HG03095 (cell line): ENCODE results near the gene MB21D2.
"Not testable (repeated sequence)": the region's sequence is repeated elsewhere in the genome, so short reads cannot be mapped to it uniquely, and the experiment has no call there.

Experiments
- ATAC-seq: cut with Tn5 transposase; IDR thresholded peaks from one replicate; pipeline ENCODE4 v1.9.1; 2021; ENCODE audit warnings: moderate library complexity; ENCODE audit not compliant: unreplicated experiment

Gene MB21D2, protein sequence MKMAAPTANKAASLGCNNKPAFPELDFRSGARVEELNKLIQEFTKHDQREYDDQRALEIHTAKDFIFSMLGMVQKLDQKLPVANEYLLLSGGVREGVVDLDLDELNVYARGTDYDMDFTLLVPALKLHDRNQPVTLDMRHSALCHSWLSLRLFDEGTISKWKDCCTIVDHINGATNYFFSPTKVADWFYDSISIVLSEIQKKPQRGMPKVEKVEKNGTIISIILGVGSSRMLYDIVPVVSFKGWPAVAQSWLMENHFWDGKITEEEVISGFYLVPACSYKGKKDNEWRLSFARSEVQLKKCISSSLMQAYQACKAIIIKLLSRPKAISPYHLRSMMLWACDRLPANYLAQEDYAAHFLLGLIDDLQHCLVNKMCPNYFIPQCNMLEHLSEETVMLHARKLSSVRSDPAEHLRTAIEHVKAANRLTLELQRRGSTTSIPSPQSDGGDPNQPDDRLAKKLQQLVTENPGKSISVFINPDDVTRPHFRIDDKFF

DNA sequence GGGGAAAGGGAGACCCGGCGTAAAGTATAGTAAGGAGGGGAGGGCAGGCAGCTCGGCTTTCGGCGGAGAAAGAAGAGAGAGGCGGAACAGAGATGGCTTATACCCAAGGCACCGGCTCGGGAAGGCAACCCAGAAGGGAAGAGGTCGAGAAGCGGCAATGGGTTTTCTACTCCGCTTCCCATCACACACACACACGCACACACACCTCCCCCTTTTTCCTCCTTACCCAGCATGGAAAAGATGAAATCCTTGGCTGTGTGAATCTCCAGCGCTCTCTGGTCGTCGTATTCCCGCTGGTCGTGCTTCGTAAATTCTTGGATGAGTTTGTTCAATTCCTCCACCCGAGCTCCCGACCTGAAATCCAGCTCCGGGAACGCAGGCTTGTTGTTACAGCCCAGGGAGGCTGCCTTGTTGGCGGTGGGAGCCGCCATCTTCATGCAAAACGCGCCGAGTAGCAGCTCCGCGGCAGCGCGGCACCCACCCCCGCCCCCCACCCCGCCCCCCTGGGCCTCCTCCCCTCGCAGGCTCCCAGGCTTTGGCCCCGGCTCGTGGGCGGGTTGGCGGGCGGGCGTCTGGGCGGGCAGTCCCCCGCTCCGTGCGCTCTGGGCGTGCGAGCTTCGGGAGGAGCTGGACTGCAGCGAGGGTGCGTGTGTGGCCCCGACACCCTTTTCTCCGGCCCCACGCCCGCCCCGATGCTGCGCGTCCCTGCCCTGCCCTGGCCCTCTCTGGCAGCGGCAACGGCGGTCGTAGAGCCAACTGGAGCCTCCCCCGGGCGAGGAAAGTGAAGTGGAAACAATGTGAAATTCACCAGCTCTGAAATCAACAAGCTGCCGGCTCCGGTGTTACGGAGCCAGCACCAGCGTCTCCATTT lies at the start of gene MB21D2:
MB21D2 (minus strand) TSS at position 453 of the 871 bp plus-strand sequence; CDS start at position 437, 16 bp downstream.
- peak; percentile 60 for ATAC-seq

DNA sequence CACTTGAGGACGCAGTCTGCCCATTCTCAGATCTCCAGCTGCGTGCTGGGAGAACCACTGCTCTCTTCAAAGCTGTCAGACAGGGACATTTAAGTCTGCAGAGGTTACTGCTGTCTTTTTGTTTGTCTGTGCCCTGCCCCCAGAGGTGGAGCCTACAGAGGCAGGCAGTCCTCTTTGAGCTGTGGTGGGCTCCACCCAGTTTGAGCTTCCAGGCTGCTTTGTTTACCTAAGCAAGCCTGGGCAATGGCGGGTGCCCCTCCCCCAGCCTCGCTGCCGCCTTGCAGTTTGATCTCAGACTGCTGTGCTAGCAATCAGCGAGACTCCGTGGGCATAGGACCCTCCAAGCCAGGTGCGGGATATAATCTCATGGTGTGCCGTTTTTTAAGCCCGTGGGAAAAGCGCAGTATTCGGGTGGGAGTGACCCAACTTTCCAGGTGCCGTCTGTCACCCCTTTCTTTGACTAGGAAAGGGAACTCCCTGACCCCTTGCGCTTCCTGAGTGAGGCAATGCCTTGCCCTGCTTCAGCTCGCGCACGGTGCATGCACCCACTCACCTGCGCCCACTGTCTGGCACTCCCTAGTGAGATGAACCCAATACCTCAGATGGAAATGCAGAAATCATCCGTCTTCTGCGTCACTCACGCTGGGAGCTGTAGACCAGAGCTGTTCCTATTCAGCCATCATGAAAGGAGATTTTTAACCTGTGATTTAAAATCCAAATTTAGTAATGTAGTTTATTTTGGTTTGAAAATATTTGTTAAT lies 47.5 kb upstream of the MB21D2 start:
- not testable (repeated sequence) for ATAC-seq

DNA sequence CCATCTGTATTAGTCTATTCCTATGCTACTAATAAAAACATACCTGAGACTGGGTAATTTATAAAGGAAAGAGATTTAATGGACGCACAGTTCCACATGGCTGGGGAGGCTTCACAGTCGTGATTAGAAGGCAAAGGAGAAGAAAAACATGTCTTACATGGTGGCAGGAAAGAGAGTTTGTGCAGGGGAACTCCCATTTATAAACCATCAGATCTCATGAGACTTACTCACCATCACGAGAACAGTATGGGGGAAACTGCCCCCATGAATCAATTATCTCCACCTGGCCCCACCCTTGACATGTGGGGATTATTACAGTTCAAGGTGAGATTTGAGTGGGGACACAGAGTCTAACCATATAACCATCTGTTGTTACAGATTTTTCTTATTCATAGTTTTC lies 42.1 kb upstream of the MB21D2 start:
- ATAC-seq: no peak

DNA sequence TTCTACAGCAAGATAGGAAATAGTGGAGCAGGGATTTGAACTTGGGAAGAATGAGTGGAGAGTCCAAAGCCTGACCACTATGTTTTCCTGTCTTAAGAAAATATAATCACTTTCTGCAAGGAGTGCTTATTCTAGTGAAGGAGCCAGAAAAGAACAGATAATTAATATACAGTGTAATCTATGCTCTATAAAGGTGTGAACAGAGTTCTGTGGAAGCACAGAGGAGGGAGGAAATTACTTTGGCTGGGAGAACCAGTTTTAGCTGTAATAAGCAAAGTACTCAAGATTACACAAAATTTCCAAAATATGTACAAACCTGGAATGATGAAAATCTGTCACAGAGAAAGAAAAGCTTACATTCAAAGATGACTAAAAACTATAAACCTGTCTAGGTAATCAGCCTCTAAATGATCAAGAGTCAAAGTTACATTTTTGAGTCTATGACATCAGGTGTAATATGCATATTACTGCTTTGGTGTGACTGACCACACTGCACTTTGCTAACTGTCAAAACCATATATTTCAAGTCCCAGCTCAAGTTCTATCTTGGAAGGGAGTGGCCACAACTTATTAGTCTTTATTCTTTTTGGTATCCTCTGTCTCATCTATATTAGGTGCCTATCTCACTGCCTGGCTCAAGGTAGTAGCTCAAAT lies 40.7 kb upstream of the MB21D2 start:
- ATAC-seq: no peak

DNA sequence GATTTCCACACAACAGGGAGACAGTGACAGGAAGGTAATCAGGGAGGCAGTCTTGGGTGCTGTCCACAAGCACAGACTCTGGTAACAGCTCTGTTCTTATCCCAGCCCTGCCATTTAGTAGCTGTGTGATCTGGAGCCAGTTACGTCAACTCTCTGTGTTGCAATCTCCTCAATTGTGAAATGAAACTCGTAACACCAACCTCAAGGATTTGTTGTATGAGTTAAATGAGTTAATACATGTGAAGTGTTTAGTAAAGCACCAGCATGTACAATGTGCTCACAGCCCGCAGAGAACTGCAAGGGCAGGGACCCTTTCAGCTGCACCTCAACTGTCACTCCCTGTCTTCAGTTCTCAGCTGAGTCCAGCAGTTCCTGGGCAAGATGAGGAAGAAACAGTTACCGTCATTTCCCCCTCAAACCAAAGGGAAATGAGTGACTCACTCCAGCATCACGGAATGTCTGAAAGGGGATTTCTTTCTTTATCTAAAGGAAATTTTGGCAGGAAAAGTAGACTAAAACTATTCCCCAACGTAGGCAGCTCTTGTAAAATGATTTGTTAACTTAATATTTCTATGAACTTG lies 39.9 kb upstream of the MB21D2 start:
- no peak for ATAC-seq

DNA sequence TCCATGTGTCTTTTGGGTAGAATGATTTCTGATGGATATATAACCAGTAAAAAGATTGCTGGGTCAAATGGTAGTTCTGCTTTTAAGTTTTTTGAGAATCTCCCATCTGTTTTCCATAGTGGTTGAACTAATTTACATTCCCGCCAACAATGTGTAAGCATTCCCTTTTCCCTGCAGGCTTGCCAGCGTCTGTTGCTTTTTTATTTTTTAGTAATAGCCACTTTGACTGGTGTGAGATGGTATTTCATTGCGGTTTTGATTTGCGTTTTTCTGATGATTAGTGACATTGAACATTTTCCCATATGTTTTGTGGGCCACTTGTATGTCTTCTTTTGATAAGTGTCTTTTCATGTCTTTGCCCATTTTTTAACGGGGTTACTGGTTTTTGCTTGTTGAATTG lies 36.3 kb upstream of the MB21D2 start:
- ATAC-seq: no peak

DNA sequence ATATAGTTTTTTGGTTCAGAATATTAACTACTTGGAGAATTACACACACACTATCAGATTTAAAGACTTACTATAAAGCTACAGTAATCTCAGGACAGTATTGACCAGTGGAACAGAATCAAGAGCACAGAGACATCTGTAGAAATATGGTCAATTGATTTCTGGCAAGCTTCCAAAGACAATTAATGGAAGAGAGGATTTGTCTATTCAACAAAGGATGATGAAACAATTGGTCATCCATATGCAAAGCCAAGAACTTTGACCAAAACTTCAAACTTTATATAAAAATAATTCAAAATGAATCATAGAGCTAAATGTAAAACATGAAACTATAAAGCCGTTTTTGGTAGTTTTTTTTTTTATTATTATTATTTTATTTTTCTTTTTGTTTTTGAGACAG lies 29.8 kb upstream of the MB21D2 start:
- no peak for ATAC-seq

DNA sequence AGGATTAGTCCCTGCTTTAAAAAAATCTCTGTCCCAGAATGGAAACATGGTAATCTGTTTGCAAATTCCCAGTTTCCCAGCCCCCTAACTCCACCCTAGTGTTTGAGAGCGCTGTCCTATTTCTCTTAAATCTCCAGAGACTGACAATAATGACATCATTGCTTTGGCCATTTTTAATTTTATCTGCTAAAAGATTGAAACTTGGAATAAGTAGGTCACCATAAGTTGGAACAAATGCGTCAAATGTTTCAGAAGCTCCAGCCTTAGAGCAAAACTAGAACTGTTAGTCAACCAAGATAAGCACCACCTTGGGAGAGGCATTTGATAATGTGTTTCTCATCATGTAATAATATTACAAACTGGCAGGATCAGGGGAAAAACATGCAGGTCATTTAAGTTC lies 25.7 kb upstream of the MB21D2 start:
- no peak for ATAC-seq

DNA sequence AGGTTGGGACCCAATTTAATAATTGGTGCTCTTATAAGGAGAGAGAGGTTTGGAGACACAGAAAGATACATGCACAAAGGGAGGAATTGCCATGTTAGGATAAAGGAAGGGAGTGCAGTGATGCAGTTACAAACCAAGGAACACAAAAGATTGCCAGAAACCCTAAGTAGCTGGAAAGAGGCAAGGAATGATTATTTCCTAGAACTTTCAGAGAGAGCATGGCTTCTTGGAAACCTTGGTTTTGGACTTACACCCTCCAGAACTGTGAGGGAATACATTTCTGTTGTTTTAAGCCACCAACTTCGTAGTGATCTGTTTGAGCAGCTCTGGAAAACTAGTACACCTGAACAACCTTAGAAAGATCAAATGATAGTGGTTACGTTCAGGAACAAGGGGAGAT lies 25.0 kb upstream of the MB21D2 start:
- ATAC-seq: no peak

DNA sequence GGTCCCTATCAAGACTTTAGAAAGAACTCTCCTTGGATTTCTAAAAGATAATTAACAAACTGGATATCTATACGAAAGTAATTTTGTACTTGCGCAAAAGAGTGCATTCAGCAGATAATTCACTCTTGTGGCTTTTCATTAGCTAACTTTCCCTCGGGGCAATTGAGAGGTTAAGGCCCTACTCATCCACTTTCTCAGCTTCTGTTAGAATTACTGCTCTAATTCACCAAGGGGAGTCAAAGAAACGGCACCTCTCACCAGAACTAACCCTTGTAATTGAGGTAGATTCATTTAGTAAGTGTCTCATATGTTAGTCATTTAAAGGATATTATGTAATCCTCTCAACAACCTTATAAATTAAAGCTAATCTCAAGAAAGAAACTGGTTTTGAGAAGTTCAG lies 22.5 kb upstream of the MB21D2 start:
- no peak for ATAC-seq

DNA sequence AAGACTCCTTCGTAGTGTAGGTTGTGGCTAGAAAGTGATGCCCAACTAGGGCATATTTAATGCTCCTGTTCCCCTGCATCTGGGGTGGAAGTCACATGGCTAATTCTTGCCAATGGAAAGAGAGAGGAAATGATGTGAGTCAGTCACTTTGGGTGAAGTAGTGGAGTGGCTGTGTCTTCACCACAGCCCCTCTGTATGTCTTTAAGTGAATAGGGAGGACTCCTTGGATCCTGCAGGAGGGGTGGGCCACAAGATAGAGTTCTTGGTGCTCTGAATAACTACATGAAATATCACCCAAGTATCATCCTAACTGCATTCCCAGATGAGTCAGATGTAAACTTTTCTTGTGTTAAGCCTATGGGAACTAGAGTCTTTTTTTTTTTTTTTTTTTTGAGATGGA lies 17.8 kb upstream of the MB21D2 start:
- no peak for ATAC-seq

DNA sequence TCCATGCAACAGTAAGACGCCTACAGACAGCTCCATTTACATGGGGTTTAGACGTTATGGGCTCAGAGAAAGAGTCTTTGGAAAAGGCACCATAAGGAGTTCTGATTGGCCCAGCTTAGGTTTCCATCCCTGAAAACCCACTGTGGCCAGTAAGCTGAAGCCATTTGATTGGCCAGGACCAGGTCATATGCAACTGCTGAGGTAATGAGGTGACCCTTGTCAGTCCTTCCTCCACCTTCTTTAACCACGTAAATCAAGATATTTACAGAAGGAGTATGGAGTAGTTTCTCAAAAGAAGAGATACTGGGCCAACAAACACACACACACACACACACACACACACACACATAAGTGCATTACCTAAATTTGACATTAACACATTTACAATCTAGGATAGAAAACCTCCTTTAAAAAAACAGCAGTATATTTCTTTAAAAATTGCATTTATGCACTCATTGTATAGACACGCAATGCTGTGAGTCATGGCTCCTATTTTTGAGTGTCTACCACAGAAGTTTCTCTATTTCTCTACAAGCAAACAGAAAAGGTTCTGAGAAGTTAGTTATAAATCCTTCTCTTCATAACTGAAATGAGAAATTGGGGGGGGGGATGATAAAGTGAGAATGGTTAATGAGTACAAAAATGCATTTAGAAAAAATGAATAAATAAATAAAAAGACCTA lies 16.3 kb upstream of the MB21D2 start:
- ATAC-seq: no peak

DNA sequence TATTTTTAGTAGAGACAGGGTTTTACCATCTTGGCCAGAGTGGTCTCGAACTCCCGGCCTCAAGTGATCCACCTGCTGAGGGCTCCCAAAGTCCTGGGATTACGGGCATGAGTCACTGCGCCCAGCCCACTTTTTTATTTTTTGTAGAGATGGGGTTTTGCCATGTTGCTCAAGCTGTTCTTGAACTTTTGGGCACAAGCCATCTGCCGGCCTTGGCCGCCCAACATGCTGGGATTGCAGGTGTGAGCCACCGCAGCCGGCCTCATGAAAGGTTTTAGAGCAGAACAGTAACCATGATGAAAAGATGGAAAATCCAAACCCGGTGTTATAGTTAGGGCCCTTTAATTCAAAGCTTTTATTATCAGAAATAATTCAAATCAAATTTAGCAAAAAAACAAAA lies 15.6 kb upstream of the MB21D2 start:
- ATAC-seq: no peak

DNA sequence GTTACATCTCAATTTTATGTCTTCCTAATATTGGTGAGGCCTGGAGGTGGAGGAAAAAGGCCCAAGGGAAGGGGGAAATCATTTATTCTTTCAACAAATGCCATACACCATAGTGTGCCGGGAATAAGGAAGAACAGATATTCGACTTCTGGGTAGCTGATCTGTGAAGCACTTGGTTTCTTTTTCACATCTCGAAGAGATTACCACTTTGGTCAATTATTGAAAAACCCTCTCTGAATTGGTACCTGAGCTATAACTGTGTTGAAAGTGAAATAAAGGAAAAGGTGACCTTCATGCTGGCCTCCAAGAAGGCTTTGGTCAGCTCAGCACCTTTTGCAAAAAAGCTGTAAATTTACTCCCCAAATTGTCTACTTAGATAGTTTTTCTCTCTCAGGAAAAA lies 14.2 kb upstream of the MB21D2 start:
- no peak for ATAC-seq

DNA sequence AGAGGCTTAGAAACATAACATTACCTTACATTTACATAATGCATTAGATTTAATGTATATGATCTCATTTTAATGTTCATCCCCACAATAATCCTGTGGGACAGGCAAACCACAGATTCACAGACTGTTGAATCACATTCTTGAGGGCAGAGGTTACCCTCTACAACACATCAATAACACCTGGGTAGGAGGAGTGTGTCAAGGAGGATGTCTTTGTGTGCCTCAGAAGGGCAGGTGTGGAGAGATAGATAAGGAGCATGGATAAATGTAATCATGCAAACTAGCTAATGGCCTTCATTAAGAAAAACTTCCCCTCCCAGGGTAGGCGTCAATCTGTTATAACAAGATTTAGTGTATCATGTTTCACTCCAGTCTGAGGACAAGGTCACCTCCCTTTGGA lies 12.9 kb upstream of the MB21D2 start:
- ATAC-seq: no peak

DNA sequence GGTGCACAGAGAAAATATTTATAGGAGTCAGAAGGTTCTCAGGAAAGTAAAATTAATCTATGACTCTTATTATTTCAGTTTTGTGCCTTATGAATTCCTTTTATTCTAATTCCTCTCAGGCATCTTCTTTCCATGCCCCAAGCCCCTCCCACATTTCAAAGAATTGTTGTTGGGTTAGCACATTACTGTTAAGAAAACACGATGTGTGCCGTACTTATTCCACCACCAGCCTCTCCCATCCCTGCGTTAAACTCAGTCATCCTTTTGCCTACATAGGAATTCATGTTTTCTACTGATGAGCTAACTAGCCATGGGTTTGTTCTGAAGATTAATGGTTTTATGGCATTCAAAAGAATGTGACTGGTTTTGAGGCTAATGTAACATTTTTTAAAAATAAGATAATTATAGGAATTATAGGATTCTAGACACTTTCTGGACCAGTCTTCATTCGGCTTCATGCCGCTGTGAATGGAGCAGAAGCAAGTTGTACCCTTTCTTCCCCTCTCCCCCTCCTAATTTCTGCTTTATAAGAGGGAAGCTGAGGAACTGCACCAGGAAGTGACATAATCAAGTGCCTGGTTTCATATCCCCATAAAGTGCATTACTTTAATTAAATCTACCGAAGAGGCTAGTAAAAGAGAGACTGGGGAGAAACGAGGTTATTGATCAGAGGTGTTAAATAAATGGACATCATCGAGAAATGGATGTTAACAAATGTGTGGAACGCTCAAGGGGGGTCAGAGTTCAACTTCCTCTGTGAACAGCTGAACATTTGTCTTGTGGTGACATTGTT lies 12.3 kb upstream of the MB21D2 start:
- no peak for ATAC-seq

DNA sequence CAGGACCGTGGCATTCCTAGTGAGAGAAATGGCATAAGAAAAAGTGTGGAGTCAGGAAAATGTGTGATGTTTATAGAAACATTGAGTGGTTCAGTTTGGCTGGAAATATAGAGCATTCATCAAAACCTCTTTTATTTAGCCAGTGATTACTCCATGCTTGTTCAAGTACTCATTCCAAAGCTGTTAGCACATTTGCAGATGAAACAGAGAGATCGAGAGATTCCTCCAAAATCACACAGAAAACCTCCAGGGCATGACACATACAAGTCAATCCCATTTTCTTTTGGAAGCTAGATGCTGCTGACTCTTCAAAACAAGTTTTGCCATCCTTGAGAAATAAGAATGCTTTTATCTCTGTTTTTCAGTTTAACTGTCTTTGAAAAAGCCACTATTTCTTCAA lies 11.5 kb upstream of the MB21D2 start:
- ATAC-seq: no peak

DNA sequence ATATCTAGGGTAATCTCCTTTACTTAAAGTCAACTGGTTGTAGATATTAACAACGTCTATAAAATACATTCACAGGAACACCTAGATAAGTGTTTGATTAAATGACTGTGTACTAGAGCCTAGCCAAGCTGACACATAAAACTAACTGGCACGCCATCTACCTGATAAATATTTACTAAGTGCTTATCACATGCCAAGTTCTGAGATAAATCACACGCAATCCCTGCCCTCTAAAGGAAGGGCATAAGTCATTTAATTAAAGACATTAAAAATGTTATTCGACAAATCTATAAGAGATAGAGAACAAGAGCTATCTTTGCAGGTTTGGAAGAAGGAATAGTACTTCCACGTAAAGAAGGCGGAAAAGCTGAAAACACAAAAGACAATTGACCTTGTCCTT lies 11.1 kb upstream of the MB21D2 start:
- no peak for ATAC-seq

DNA sequence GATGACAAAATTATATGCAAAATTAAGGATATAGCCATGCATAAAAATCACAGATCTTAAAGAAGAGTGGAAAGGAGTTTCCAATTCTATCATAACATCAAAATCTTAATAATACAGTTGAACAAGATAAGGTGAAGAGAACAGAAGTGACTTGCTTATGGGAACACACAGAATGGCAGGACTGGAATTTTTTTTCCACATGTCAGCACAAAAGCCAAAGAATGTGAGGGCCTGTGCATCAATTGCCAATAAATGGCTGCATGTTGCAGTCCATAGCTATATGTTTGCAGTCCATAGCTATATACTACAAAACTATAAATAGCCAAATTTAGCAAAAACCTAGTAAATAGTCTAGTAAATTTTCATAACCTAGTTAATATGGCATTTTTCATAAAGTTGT lies 10.4 kb upstream of the MB21D2 start:
- no peak for ATAC-seq
